ENCODE data around the gene CHSY1.

Gene CHSY1

DNA sequence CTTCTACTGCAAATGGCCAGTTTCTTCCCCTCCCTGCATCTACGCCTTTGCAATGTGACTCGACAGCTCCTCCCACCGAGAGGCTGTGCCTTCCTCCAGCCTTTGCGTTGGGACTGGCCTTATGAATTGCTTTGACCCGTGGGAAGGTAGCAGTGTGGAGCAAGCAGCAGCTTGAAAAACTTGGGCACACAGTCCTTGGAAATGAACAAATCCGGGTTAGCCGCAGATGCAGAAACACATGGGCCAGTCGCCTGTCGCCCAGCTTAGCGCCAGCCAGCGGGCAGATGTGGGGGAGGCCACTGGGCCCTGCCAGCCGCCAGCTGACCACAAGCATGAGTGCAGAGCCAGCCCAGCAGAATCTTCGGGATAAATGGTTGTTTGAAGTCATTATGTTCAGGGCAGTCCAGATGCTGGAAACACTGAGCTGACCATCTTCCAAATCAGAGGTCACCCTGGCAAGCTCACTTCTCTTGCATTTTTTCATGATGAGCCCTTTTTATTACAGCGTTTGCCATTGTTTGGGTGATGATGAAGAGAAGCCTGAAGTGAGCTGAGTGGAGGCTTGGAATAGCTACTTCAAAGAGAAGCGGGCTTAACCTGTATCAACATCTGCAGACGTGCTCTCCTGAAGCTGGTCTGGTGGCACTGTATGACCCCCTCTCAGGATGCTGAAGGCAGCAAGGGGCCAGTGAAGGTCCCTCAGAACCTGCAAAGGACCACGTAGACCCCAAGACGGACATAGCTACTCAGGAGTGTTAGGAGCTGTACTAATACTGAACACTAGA is 15.7 kb upstream of the CHSY1 start:
- DNase-seq (ENCODE audit: low read depth in 2 of 2) = no peak

- no peak for DNase-seq (ENCODE audit: low read depth in 2 of 2)
Measured at GRCh38 chr15:101266787-101267186, 14.9 kb upstream of the CHSY1 start.

DNA sequence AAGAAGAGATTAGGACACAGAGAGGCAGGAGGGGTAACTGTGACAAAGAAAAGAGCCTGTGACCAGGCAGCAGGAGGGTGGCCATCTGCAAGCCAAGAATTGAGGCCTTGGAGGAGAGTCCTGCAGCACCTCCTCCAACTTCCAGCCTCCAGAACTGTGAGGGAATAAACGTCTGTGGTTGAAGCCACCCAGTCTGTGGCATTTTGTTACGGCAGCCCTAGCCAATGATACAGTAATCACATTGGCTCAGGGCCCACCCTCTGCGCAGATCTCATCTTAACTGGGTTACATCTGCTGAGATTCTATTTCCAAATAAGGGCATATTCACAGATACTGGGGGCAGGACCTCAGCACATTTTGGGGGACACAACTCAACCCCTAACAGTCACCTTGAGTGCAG is 14.2 kb upstream of the CHSY1 start:
- no peak for DNase-seq (ENCODE audit: low read depth in 2 of 2)

DNA sequence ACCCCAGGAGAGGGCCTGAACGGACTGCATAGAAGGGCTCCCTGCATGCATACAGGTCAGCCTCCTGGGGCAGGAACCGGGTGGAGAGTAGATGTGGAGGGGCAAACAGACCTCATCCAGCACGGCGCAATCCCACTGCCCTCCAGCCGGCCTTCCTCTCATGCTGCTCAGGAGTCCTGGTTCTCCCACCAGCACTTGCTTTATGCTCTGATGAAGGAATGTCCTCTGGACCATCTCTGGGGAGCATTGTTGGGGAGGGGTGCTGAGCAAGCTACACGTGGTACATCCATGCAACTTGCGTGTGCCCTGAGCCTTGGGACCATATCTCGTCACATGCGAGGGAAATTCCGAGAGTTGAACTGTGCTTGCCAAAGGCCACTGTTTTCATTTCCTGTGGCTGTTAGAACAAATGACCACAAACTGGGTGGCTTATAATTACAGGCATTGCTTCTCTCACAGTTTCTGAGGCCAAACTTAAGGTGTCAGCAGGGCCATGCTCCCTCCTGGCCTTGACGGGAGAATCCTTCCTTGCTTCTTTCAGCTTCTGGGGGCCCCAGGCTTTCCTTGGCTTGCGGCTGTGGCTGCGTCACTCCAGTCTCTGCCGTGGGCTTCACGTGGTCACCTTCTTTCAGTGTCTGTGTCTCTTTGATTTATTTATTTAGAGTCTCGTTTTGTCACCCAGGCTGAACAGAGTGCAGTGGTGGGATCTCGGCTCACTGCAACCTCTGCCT is 13.2 kb upstream of the CHSY1 start:
- no peak for DNase-seq (ENCODE audit: low read depth in 2 of 2)

DNA sequence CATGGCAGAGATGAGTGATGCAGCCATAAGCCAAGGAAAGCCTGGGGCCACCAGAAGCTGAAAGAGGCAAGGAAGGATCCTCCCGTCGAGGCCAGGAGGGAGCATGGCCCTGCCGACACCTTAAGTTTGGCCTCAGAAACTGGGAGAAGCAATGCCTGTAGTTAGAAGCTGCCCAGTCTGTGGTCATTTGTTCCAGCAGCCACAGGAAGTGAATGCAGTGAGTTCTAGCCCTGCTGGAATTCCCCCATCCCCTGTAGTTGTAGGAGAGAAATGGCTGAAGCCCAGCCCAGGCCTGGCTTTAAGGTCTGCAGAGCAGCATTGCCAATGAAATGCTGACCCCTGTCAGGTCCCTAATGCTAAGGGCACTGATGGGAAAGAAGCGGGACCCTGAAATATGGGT is 12.2 kb upstream of the CHSY1 start:
- no peak for DNase-seq (ENCODE audit: low read depth in 2 of 2)

DNA sequence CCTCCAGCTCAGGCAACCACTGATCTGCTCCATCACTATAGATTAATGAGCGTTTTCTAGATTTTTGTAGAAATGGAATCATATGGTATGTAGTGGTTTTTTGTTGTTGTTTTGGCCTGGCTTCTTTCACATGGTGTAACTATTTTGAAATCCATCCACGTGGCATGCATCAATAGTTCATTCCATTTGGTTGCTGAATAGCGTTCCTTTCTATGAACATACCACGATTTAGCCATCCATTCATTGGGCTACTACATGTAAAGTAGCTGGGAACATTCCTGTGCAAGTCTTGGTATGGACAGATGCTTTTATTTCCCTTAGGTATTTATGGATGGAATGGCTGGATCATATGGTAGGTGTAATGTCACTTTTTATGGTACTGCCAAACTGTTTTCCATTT is 10.7 kb upstream of the CHSY1 start:
- DNase-seq (ENCODE audit: low read depth in 2 of 2) = no peak

DNA sequence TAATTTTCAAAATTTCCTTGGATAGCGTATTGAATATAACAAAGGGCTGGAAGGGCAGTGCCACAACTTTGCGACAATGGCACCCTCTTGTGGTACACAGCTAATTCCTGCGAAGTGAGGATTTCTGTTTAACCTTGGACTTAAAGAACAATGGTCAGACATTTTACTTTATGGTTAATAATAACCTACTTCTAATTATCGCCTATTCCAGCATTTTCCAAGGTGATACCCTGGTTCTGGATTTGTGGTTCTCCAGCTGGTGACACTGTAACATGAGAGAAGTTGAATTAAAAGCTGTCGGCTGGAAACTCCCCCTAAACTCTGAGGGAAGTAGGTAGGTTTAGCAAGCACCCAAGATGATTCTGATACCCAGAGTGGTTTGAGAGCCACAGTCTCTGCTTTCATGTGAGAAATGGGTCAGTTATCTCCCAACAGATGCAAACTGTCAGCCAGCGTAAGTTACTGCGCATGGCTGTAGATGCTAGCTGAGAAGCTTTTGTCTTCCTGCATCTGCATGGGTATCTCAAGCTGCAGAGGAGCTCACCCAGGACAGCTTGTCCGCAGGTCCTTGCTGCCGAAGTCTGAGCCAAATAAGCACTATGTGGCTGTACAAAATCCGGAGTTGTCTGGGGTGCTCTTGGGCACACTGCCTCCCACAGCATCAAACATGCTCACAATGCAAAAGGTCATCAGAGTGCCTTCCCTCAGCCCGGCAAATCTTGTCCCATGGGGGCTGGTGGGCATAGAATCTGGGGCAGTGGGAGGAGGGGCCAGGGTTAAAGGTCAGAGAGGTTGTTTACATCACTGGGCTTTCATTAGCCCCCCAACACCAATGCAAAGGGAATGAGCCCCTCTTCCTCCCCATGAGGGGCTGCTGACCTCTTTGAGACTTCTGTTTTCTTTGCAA is 6.6 kb upstream of the CHSY1 start:
- no peak for DNase-seq (ENCODE audit: low read depth in 2 of 2)

DNA sequence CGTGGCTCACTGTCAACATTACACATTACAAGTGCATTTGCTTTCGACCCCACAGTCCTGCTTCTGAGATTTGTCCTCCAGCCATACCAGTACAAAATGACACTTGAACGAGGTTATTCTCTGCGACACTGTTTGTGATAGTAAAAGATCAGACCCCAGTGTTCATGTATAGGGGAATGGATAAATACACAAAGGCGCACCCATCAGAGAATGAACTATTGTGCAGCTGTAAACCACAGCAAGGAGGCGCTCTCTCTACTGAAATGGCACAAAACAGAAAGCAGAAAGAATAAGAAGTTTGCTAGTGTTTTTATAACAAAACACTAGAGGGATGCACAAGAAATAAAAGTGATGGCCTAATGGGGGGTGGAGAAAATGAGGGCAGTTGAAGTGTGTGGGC is 4.9 kb upstream of the CHSY1 start:
- DNase-seq (ENCODE audit: low read depth in 2 of 2) = no peak

- DNase-seq (ENCODE audit: low read depth in 2 of 2) = no peak
Measured at GRCh38 chr15:101255615-101256241, 3.9 kb upstream of the CHSY1 start.

DNA sequence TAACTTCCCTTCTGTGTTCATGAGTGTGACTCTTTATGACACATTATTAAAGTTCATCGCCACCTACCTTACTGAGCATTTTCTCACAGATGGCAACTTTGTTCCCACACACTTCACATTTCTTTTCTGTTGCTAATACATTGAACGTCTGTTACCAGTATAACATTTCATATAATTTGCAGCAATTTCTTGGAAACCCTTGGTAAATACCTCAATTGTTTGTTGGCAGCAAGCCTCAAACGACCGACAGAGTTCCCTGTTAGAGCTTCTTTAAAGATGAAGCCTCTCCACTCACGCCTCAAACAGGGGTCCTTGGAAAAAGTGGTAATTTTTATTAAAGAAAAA is 3.2 kb upstream of the CHSY1 start:
- DNase-seq (ENCODE audit: low read depth in 2 of 2) = no peak

DNA sequence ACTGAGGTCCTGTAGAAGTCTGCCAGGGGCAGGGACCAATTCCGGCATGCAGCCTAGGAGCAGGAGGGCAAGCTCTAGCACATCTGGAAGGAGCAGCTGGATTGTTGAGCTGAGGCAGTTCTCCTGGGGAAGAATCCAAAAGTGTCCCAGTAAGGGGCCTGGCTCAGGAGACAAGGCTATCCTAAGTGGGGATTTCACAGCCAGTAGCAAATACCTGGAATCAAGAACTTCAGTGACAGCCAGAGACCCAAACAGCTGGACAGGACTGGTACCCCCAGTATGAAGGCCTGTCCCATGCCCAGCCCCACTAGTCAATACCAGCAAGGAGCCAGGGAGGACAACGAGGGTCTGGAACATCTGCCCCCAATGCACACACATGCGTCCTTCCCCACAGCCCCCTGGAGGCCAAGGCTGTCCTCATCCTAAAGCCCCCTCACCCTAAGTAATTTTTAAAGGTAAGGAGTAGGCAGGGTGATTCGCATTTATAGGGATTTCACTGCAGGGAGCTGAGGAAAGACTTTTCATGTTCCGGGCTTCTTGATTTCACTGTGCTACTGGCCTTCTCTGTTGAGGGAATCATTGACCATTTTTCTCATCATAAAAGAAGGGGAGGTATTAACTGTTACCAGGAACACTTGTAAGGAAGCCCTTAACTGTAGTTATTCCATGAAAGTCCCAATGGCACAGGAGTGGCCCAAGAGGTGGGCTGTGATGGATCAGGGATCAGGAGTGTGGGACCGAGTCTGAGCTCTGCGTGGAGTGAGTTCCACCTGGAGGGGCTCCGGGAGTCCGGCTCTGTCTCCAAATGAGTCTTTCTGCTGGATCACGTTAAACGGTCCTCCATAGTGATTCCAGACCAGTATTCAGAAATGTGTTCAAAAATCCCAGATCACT is 2.6 kb upstream of the CHSY1 start:
- no peak for DNase-seq (ENCODE audit: low read depth in 2 of 2)

GRCh38 chr15:101252836-101253235 is 988 bp upstream of the CHSY1 start:
- no peak for DNase-seq (ENCODE audit: low read depth in 2 of 2)

GRCh38 chr15:101250873-101251829 is 697 bp downstream of the CHSY1 start:
- DNase-seq (ENCODE audit: low read depth in 2 of 2) = no peak

DNA sequence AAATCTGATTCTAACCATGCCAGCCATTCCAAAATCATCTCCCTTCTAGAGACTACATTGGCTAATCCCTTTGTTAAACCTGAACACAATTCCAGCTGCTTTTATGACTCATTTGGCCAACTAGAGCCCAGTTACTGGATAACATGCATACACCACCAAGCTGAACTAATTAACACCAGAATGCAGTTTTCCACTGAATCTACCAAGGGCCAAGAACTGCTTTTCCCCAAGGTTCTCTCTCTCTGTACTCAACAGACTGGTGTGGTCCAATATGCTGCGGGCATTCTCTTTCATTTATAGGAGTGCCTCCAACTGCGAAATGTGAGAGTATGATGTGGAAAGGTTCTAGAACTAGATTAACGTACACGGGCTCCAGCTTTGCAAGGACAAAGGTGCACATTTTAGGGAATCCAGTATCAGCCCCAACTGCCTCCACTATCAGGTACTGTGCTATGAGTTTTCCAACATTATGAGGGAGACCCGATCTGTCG is 1.5 kb downstream of the CHSY1 start:
- DNase-seq (ENCODE audit: low read depth in 2 of 2) = no peak

GRCh38 chr15:101248274-101248673 is 3.6 kb downstream of the CHSY1 start:
- DNase-seq (ENCODE audit: low read depth in 2 of 2) = no peak

DNA sequence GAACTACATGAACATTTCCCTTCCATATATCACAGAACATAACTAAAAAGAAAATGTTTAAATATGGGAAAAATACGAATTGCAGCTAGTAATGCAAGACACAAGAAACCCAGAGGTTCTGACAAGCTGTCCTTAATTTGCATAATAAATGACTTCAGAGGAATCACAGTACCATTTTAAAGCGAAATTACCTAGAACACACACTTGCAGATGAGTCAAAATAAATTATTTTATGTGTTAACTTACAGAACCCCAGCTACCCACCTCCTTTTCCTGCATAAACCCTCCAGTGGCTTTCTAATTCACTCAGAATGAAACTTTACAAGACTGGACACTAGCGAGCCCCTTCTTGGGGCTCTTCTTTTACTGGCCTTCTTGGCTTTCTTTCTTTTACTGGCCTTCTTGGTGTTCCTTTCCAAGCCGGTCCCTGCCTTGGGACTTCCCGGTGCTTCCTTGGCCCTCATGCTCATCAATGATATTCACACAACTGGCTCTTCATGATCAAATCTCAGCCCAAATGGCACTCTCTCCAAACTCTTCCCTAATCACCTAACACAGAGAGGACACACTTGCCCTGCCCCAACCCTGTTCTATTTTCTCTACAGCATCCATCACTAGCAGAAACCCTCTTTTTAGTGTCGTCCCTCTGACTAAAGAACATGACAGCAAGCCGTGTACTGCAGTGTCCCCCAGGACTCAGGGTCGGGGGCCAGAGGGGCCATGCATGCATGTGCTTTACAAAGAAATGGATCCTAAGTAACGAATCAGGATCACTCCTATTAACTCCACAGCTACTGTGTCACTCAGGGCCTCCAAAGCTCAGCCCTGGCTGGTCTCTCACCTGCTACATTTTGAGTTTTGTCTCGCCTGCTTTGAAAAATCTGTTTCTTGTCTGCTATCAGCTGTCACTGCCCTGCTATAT is 4.8 kb downstream of the CHSY1 start:
- DNase-seq (ENCODE audit: low read depth in 2 of 2) = no peak

DNA sequence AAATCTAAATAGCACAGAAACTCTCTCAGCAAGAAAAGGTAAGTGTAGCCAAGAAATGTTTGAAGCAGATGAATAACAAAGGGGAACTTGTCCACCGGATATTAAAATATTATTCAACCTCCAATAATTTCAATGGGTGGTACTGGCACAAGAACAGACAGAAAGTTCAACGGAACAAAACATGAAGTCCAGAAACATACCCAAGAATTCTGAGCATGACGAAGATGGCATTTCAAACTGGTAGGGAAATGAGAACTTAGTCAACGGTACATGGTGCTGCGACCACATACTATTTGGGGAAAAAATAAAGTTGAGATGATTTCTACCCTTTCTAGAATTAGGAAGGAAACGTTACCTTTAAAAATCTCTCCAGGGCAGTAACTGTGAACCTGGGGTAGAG is 5.5 kb downstream of the CHSY1 start:
- no peak for DNase-seq (ENCODE audit: low read depth in 2 of 2)

DNA sequence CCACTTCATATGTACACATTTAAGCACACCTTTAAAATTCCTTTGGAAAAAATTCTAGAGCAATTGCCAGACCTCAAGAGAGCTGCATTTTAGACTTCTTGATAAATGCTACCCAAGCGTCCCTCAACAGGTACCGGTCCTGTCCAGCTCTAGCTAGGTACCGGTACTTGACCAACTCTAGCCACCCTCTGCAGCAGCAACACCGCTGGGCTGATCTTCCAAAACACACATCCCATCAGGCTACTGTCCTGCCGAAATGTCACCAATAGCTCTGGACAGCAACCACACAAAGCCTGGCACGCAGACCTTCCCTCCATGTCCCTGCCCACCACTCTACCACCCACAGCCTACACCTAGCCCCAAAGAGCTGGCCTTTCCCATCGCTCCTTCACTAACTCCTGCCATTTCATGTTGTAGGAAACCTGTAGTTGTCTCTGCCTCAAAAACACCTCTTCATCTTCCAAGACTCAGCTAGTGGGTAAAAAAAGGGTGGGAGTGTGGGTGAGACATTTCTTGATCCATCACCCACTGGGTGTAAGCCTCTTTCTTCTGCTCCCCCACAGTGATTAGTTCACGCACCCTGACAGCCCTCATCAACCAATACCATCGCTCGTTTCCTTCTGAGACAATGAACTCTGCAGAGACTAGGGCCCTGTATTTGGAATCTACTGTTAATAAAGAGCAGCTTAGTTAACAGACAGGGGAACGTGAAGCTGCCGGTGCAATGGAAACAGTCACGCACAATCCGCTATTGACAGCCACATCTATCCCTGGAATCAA is 6.8 kb downstream of the CHSY1 start:
- no peak for DNase-seq (ENCODE audit: low read depth in 2 of 2)
